Transverse colon (tissue), 4 donors: ENCODE results near the gene TSPAN32. TPM values are rescaled to one million over a fixed set of nuclear protein-coding genes. Genes with fewer than 3 reads are reported as not detected.
"Not testable (repeated sequence)": the region's sequence is repeated elsewhere in the genome, so short reads cannot be mapped to it uniquely, and the experiment has no call there.

Source experiments
- DNase-seq: peaks from one replicate; pipeline ENCODE4 v3.0.0-alpha.2; 2019
- H3K27ac ChIP-seq, 4 donors: fragments of 200-600 bp; sonication (generic); 2 replicates each; pipeline ENCODE4 v1.5.1; 2016 to 2018; ENCODE audit warnings: inconsistent platforms in 4 of 4
- H3K27me3 ChIP-seq: fragments of 200-600 bp; sonication (generic); 2 replicates; pipeline ENCODE4 v1.5.1; 2017; ENCODE audit warnings: inconsistent platforms
- H3K36me3 ChIP-seq, 4 donors: fragments of 200-600 bp; sonication (generic); 2 replicates each; pipeline ENCODE4 v1.5.1; 2017 to 2019; ENCODE audit warnings: inconsistent platforms in 4 of 4
- H3K4me1 ChIP-seq, 4 donors: fragments of 200-600 bp; sonication (generic); 2 replicates each; pipeline ENCODE4 v1.5.1; 2017 to 2020; ENCODE audit warnings: inconsistent platforms in 4 of 4
- H3K4me3 ChIP-seq, 4 donors: fragments of 200-600 bp; sonication (generic); 1 replicate in 1 of 4; 2 replicates in 3 of 4; pipeline versions ENCODE4 v1.5.1 to v1.6.1; 2017 to 2019; ENCODE audit warnings: inconsistent platforms in 4 of 4
- H3K9me3 ChIP-seq, 2 donors: fragments of 200-600 bp; sonication (generic); 2 replicates each; pipeline ENCODE4 v1.5.1; 2017 to 2019; ENCODE audit warnings: inconsistent platforms in 2 of 2
- EP300 ChIP-seq: sonication (generic); formaldehyde crosslinking; IDR thresholded peaks from one replicate; pipeline ENCODE4 v1.6.1; 2017; ENCODE audit warnings: antibody characterized with exemption, low read depth
- POLR2A ChIP-seq: fragments of 450-650 bp; IDR thresholded peaks from one replicate; pipeline ENCODE4 v1.6.1; 2016; ENCODE audit warnings: antibody characterized with exemption, mild to moderate bottlenecking, moderate library complexity
- POLR2AphosphoS5 ChIP-seq, 3 donors: sonication (generic); formaldehyde crosslinking; IDR thresholded peaks; one replicate each; pipeline ENCODE4 v1.6.1; 2016; ENCODE audit warnings: antibody characterized with exemption in 3 of 3
- whole genome bisulfite sequencing, 2 donors: methylation state at CpG; one replicate each; pipeline ENCODE4 v1.1.5; 2018; ENCODE audit warnings: low coverage in 1 of 2; 5-methylcytosine and 5-hydroxymethylcytosine counted together
- in situ Hi-C, 4 donors: fragments of 200-750 bp; cut with MboI; loops; one replicate each; pipeline versions ENCODE4 v1.15.0 to v1.15.1; 2017; ENCODE audit warnings: low sequenced_read_pairs in 3 of 4, low pct_ligation_motif_present in 1 of 4, low pct_unique_long_range_greater_than_20kb in 1 of 4
- intact Hi-C: fragments of 100-400 bp; cut with DNase I; formaldehyde crosslinking; loops from one replicate; pipeline ENCODE4 v1.15.1; 2023; ENCODE audit warnings: low total_unique reads
- total RNA-seq, 4 donors: library from RNA; depleted of rRNA; stranded (reverse); fragments of >200 nt; gene quantifications; one replicate each; pipeline ENCODE4 v1.1.0, GENCODE V29; 2016
- TF ChIP-seq, protein P1 (sequence below), 5 experiments: fragments of 200-600 bp in 3 of 5; fragments of 450-650 bp in 2 of 5; sonication (generic) in 3 of 5; IDR thresholded peaks; 1 replicate in 2 of 5; 2 replicates in 3 of 5; pipeline ENCODE4 v1.5.1; 2016 to 2017; ENCODE audit warnings: antibody characterized with exemption in 5 of 5, inconsistent platforms in 3 of 5, mild to moderate bottlenecking in 2 of 5, moderate library complexity in 1 of 5

The TSPAN32 gene
- total RNA-seq, 4 donors from 2014 or later: 0.16 to 0.96 TPM; not detected in 2

DNA sequence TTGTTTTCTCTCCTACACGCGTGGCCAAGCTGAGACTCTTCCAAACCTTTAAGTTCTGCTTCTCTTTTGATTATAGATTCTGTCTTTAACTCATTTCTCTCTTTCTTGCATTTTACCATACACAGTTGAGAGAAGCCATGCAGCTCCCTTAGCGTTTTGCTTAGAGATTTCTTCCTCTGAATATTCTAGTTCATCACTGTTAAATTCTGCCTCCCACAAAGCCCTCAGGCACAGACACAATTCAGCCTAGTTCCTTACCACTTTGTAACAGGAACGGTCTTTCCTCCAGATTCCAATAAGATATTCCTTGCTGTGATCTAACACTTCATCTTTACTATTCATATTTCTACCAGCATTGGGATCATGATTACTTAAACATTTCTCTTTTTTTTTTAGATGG lies 50.6 kb downstream of the TSPAN32 start:
- in situ Hi-C loops: no loop called here
- H3K27ac ChIP-seq: no peak overlapping the region
- H3K4me3 ChIP-seq: no peak overlapping the region
- no peaks in the 10 kb centered on the region for H3K9me3 ChIP-seq
- WGBS, 2 donors: 56 to 69% methylated on average over 2 to 4 of the region's 4 CpGs
- H3K36me3 ChIP-seq: no peaks in the 10 kb centered on the region
- H3K4me1 ChIP-seq: no peaks in the 10 kb centered on the region
- TF ChIP-seq POLR2A: no peak
- TF ChIP-seq POLR2AphosphoS5 (IDR thresholded peaks at IDR 0.05): no peak
- TF ChIP-seq, protein P1, sequence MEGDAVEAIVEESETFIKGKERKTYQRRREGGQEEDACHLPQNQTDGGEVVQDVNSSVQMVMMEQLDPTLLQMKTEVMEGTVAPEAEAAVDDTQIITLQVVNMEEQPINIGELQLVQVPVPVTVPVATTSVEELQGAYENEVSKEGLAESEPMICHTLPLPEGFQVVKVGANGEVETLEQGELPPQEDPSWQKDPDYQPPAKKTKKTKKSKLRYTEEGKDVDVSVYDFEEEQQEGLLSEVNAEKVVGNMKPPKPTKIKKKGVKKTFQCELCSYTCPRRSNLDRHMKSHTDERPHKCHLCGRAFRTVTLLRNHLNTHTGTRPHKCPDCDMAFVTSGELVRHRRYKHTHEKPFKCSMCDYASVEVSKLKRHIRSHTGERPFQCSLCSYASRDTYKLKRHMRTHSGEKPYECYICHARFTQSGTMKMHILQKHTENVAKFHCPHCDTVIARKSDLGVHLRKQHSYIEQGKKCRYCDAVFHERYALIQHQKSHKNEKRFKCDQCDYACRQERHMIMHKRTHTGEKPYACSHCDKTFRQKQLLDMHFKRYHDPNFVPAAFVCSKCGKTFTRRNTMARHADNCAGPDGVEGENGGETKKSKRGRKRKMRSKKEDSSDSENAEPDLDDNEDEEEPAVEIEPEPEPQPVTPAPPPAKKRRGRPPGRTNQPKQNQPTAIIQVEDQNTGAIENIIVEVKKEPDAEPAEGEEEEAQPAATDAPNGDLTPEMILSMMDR (IDR thresholded peaks at IDR 0.05): no peak
- TF ChIP-seq EP300: no peak
- H3K27me3 ChIP-seq: no peaks in the 10 kb centered on the region
- intact Hi-C loops: no loop called here
- DNase-seq: no peak

DNA sequence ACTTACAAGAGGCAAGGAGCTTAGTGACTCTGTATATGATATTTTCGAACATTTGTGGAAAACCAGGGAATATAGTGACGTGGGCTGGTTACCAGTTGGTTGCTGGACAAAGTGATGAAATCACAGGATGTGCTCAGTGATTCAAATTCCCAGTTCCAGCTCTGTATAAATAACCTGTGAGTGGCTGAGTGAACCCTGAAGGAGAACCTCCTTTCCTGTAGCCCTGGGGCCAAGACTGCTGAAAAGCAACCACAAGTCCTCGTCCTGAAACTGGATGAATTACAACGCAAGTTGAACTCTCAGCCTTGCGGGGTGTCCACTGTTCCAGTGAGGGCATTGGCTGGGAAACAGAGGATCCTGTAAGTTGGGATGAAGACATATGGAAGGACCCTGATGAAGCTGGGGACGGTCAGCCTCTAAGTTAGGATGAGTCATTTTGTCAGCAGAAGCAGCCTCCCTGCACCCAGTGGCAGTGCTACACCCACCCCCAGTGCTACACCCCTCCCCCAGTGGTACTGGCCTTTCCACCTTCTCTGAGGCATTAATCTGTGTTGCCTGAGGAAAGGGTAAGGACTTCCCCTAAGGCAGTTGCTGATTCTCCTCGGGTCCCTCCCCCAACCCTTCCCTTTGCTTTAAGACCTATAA lies 53.3 kb downstream of the TSPAN32 start:
- H3K27ac ChIP-seq: no peak overlapping the region
- no peaks in the 10 kb centered on the region for H3K4me1 ChIP-seq
- H3K4me3 ChIP-seq: no peak overlapping the region
- no peak for DNase-seq
- WGBS, 2 donors: 72 to 92% methylated on average over 2 to 7 of the region's 7 CpGs
- in situ Hi-C loops (no loop called here), intact Hi-C loops (no loop called here)
- H3K9me3 ChIP-seq: no peaks in the 10 kb centered on the region
- TF ChIP-seq POLR2AphosphoS5 (IDR thresholded peaks at IDR 0.05): no peak
- no peak for TF ChIP-seq EP300
- TF ChIP-seq, protein P1 (IDR thresholded peaks at IDR 0.05): no peak
- TF ChIP-seq POLR2A: no peak
- H3K36me3 ChIP-seq: no peaks in the 10 kb centered on the region
- H3K27me3 ChIP-seq: no peaks in the 10 kb centered on the region

DNA sequence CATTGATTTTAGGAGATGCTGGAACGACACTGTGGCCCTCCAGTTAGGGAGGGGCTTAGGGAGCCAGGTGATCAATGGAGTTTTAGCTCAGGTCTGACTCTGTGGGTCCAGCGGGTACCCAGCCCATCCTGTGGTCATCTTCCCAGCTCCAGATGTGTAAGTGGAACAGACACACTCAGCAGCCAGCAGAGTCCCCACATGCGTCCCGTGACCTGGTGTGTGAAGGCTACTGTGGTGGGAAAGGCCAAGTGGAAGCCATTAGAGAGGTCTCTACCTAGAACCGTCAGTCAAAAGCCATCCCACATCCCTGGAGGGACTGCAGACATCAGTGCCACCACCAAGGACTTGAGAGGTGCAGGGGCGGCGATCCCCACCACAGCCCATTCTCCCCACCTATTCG lies 55.4 kb downstream of the TSPAN32 start:
- no peaks in the 10 kb centered on the region for H3K4me1 ChIP-seq
- H3K27ac ChIP-seq: no peak overlapping the region
- no peaks in the 10 kb centered on the region for H3K36me3 ChIP-seq
- DNase-seq: no peak
- H3K9me3 ChIP-seq: no peaks in the 10 kb centered on the region
- H3K4me3 ChIP-seq: no peak overlapping the region
- H3K27me3 ChIP-seq: no peaks in the 10 kb centered on the region
- TF ChIP-seq POLR2AphosphoS5 (IDR thresholded peaks at IDR 0.05) (no peak), POLR2A (no peak), EP300 (no peak)
- TF ChIP-seq, protein P1 (IDR thresholded peaks at IDR 0.05): no peak
- in situ Hi-C loops (no loop called here), intact Hi-C loops (no loop called here)
- 60% methylated on average over 8 of the region's 8 CpGs; no CpG with 5 or more reads in 1 of the 2 donors for WGBS, 2 donors

DNA sequence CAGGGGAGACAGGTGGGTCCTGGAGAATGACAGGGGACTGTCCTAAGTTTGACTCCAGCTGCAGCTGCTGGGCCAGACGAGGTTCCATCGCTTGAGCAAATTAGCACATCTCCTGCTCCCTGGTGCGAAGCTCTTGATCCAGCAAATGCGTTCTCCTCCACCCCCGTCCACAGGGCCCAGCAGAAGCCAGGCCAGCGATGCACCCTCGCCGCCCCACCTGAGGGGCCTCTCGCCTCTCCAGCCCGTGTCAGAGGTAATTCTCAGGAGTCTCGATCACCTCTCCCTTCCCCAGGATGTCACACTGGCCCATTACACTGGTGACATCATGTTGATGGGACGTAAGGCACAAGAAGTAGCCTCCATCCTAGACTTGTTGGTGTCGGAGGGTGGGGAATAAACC lies 55.8 kb downstream of the TSPAN32 start:
- WGBS, 2 donors: 94% methylated on average over 13 of the region's 13 CpGs; no CpG with 5 or more reads in 1 of the 2 donors
- H3K36me3 ChIP-seq, H3K27ac ChIP-seq, intact Hi-C loops, H3K4me1 ChIP-seq, H3K9me3 ChIP-seq, H3K27me3 ChIP-seq, H3K4me3 ChIP-seq, DNase-seq, in situ Hi-C loops: not testable (repeated sequence)

DNA sequence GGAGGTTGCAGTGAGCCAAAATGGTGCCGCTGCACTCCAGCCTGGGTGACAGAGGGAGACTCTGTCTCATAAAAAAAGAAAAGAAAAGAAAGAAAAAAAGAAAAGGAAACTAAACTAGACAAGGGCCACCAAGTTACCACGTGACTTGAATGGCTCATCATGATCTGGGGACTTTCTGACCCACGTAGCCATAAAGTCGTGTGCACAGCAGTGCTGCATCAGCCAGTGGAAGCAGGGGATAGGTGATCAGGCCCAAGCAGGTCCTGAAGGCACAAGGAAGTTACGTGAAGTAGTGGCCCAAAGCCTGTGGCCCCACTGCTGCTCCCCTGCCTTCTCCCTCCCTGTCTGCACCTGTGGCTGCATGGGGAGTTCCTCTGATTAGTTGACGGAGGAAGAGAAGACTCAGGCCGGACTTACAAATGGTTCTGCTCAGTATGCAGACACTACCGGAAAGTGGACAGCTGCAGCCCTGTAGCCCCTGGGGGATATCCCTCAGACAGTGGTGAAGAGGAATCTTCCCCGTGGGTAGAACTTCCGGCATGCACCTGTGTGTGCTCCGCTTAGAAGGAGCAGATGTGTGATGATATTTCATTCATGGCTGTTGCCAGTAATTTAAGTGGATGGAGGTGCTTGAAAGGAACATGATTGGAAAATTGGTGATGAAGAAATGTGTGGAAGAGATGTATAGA lies 57.1 kb downstream of the TSPAN32 start:
- Histone ChIP-seq H3K4me1 (no peaks in the 10 kb centered on the region), H3K4me3 (no peak overlapping the region), H3K9me3 (no peaks in the 10 kb centered on the region), H3K27me3 (no peaks in the 10 kb centered on the region), H3K27ac (no peak overlapping the region), H3K36me3 (no peaks in the 10 kb centered on the region)
- TF ChIP-seq, protein P1 (IDR thresholded peaks at IDR 0.05): no peak
- TF ChIP-seq EP300 (no peak), POLR2AphosphoS5 (IDR thresholded peaks at IDR 0.05) (no peak), POLR2A (no peak)
- in situ Hi-C loops: no loop called here
- intact Hi-C loops: no loop called here
- 82 to 83% methylated on average over 1 to 11 of the region's 11 CpGs for WGBS, 2 donors
- DNase-seq: no peak
